ENCODE results near the gene AFF3. TPM values are rescaled to one million over a fixed set of nuclear protein-coding genes. Genes with fewer than 3 reads are reported as not detected.
A peak's percentile ranks its signal among the peaks of the same experiment; 100 is the strongest.

AFF3 gene
- total and polyA plus RNA-seq, 2 of the 4 experiments (the other 2 are of a cell fraction) = 12.9 to 14.3 TPM

DNA sequence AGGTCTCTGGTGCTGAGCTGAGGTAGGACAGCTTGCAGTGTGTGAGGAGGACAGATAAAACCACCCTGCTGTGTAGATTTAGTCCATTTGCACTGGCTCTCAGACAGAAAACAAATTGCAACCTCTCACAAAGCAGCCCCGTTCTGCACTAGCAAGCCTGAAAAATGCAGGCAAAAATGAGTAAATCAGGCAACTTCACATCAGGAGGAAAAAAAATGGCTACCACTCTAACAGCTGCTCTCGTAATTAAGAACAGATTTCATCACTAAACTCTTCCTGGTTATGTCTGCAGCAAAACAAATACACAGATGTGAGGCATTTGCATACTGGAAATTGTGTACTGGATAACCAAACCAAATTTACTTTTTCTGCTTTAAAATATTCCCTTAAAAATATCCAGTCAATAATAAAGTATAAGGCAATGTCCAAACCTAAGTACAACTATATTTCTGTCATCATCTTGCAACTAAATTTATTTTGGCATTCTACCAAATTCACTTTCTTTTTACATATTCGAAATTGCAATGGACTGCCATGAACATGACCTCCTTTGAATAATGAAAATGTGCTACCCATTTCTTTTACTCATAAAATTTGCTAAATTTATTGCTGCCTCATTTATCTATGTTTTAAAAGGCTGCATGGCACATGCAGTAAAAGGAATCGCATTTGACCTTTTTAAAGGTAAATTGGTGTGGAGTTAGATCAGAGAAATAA lies 157.4 kb downstream of the AFF3 start:
- Histone ChIP-seq H3K4me1 (ENCODE audit: control insufficient read depth, insufficient read depth, low read length) (peaks cover 7% of the 10 kb centered on the region), H3K18ac (ENCODE audit: low read depth, low read length) (peak overlapping the region; percentile 55), H3K9me3 (ENCODE audit: control insufficient read depth, insufficient read depth, low read length) (no peaks in the 10 kb centered on the region), H2AK9ac (replicated peaks; ENCODE audit: low read depth, low read length, poor library complexity) (no peak overlapping the region), H2BK15ac (ENCODE audit: low read depth, low read length) (peak overlapping the region; percentile 69; the same call in 1 of the 3 replicates), H3K4ac (ENCODE audit: low read depth, low read length) (peak overlapping the region; percentile 35; the same call in 1 of the 2 replicates), H2BK20ac (ENCODE audit: low read depth, low read length) (peak overlapping the region; percentile 3; the same call in 1 of the 2 replicates), H3K4me3 (ENCODE audit: insufficient read depth, low read depth, low read length) (no peak overlapping the region), H3K27me3 (ENCODE audit: control insufficient read depth, insufficient read depth, low read length) (no peaks in the 10 kb centered on the region), H3K9ac (ENCODE audit: low read depth, low read length) (peak overlapping the region; percentile 57; the same call in 1 of the 2 replicates), H2AFZ (replicated peaks; ENCODE audit: low read length, poor library complexity) (no peak overlapping the region), H4K20me1 (ENCODE audit: insufficient read depth, low read length) (no peaks in the 10 kb centered on the region), H3K56ac (ENCODE audit: extremely low read depth, insufficient read depth, low read length) (no peak overlapping the region), H3K27ac (ENCODE audit: insufficient read depth, low read length) (peak overlapping the region; percentile 95; the same call in 1 of the 2 replicates), H3K4me2 (ENCODE audit: low read depth, low read length) (peak overlapping the region; percentile 68; the same call in 1 of the 2 replicates), H3K79me1 (ENCODE audit: low read depth in 1 of 2, low read length in 2 of 2) (0 out of 4 replicates have a peak, but pooled peaks cover 0 to 2% of the 10 kb centered on the region in 2 experiments), H3K14ac (replicated peaks; ENCODE audit: low read depth, low read length) (peak overlapping the region; percentile 42), H2AK5ac (ENCODE audit: low read depth, low read length) (no peak overlapping the region), H2BK5ac (ENCODE audit: low read depth, low read length, poor library complexity, severe bottlenecking) (peak overlapping the region; percentile 40), H2BK120ac (ENCODE audit: low read depth, low read length) (peak overlapping the region; percentile 63), H3K9me1 (ENCODE audit: insufficient read depth, low read length) (no peaks in the 10 kb centered on the region), H4K5ac (ENCODE audit: low read depth, low read length) (peak overlapping the region; percentile 77), H3K36me3 (ENCODE audit: control insufficient read depth, insufficient read depth, low read length) (peaks cover 11% of the 10 kb centered on the region; the same call in 1 of the 2 replicates), H3K23ac (ENCODE audit: low read depth, low read length) (no peak overlapping the region), H4K91ac (ENCODE audit: insufficient read depth, low read depth, low read length) (peak overlapping the region; percentile 30; the same call in 1 of the 2 replicates), H4K8ac (ENCODE audit: low read depth in 2 of 2, low read length in 2 of 2) (peak overlapping the region; percentile 75 to 83)
- CTCF ChIA-PET = interaction anchor here (1.0 kb wide), 2 partner anchors 10 to 11 kb away, joined by 3 read pairs; no protein-coding TSS in a partner anchor
- WGBS, 2 experiments (ENCODE audit: extremely low coverage in 2 of 2, insufficient read length in 1 of 2) = no CpG with 5 or more reads among the region's 4 CpGs
- no TSS peak for BruUV-seq (replicated peaks)
- DNase-seq = peak; percentile 73
- intact Hi-C loops (cut with micrococcal nuclease) = no loop called here
- in situ Hi-C loops (cut with MboI; ENCODE audit: low sequenced_read_pairs) = no loop called here
- POLR2A ChIA-PET (ENCODE audit: unreplicated experiment) = interaction anchor here (0.6 kb wide), 1 partner anchor 94 kb away, joined by 3 read pairs; no protein-coding TSS in a partner anchor
- dilution Hi-C loops (cut with HindIII; ENCODE audit: low sequenced_read_pairs, unreplicated experiment) = no loop called here
- TF ChIP-seq RAD21 (IDR thresholded peaks at IDR 0.05; ENCODE audit: low read length) (no peak), SMC3 (IDR thresholded peaks at IDR 0.05; ENCODE audit: low read depth, low read length) (no peak), MAZ (IDR thresholded peaks at IDR 0.05; ENCODE audit: borderline replicate concordance, low read depth, low read length) (no peak), CEBPB (IDR thresholded peaks at IDR 0.05; ENCODE audit: low read depth, low read length) (no peak)
- ATAC-seq (ENCODE audit: low read depth) = peak; percentile 58

Data from IMR-90 (cell line).